Lower lobe of right lung (tissue), 2 donors: ENCODE measurements around the gene SNRPA1. TPM values are rescaled to one million over a fixed set of nuclear protein-coding genes. Genes with fewer than 3 reads are reported as not detected.

Experiments used
- ATAC-seq, 2 donors: fragments of 200-7000 bp; cut with Tn5 transposase; one replicate each; pipeline ENCODE4 v1.9.1; 2020 to 2022; ENCODE audit warnings: mild to moderate bottlenecking in 2 of 2, moderate library complexity in 2 of 2
- DNase-seq: peaks from one replicate; pipeline ENCODE4 v3.0.0-alpha.2; 2020
- H3K27ac ChIP-seq: fragments of 200-600 bp; one replicate; pipeline ENCODE4 v1.8.0; 2022
- H3K27me3 ChIP-seq: fragments of 200-600 bp; one replicate; pipeline ENCODE4 v1.8.0; 2022; ENCODE audit warnings: low read depth
- H3K36me3 ChIP-seq: fragments of 200-600 bp; one replicate; pipeline ENCODE4 v1.8.0; 2022; ENCODE audit warnings: mild to moderate bottlenecking
- H3K4me1 ChIP-seq: fragments of 200-600 bp; one replicate; pipeline ENCODE4 v1.8.0; 2022
- H3K4me3 ChIP-seq: fragments of 200-600 bp; one replicate; pipeline ENCODE4 v1.8.0; 2022; ENCODE audit warnings: mild to moderate bottlenecking
- H3K9me3 ChIP-seq: fragments of 200-600 bp; one replicate; pipeline ENCODE4 v1.8.0; 2022
- intact Hi-C: fragments of 100-400 bp; cut with DNase I; formaldehyde crosslinking; loops from one replicate; pipeline ENCODE4 v1.11.0; 2022
- total RNA-seq: library from RNA; stranded (reverse); fragmentation: NEBNext Ultra II Directional; extraction: Animal tissue kit (Norgen Biotek cat#: 25700); gene quantifications from one replicate; pipeline ENCODE4 v1.2.1, GENCODE V29; 2021
- TF ChIP-seq, protein P1 (sequence below): fragments of 200-600 bp; IDR thresholded peaks from one replicate; pipeline ENCODE4 v1.8.0; 2022; ENCODE audit warnings: antibody characterized with exemption, mild to moderate bottlenecking
- donor health status: DM: no; HTN: yes; CAD: no; lungs with severe emphysema.

Gene SNRPA1
- total RNA-seq, 1 donor from 2014 or later: 35.4 TPM

GRCh38 chr15:101242999-101243336, 52.1 kb downstream of the SNRPA1 start:
- Histone ChIP-seq H3K36me3 (no peaks in the 10 kb centered on the region), H3K4me1 (peaks cover 98% of the 10 kb centered on the region), H3K27me3 (no peaks in the 10 kb centered on the region), H3K9me3 (no peaks in the 10 kb centered on the region), H3K4me3 (peak overlapping the region; percentile 23), H3K27ac (peak overlapping the region; percentile 42)
- TF ChIP-seq, protein P1, sequence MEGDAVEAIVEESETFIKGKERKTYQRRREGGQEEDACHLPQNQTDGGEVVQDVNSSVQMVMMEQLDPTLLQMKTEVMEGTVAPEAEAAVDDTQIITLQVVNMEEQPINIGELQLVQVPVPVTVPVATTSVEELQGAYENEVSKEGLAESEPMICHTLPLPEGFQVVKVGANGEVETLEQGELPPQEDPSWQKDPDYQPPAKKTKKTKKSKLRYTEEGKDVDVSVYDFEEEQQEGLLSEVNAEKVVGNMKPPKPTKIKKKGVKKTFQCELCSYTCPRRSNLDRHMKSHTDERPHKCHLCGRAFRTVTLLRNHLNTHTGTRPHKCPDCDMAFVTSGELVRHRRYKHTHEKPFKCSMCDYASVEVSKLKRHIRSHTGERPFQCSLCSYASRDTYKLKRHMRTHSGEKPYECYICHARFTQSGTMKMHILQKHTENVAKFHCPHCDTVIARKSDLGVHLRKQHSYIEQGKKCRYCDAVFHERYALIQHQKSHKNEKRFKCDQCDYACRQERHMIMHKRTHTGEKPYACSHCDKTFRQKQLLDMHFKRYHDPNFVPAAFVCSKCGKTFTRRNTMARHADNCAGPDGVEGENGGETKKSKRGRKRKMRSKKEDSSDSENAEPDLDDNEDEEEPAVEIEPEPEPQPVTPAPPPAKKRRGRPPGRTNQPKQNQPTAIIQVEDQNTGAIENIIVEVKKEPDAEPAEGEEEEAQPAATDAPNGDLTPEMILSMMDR: no peak
- DNase-seq (no peak), ATAC-seq (peak in 1 of 2 donors; percentile 18)
- intact Hi-C loops: no loop called here

DNA sequence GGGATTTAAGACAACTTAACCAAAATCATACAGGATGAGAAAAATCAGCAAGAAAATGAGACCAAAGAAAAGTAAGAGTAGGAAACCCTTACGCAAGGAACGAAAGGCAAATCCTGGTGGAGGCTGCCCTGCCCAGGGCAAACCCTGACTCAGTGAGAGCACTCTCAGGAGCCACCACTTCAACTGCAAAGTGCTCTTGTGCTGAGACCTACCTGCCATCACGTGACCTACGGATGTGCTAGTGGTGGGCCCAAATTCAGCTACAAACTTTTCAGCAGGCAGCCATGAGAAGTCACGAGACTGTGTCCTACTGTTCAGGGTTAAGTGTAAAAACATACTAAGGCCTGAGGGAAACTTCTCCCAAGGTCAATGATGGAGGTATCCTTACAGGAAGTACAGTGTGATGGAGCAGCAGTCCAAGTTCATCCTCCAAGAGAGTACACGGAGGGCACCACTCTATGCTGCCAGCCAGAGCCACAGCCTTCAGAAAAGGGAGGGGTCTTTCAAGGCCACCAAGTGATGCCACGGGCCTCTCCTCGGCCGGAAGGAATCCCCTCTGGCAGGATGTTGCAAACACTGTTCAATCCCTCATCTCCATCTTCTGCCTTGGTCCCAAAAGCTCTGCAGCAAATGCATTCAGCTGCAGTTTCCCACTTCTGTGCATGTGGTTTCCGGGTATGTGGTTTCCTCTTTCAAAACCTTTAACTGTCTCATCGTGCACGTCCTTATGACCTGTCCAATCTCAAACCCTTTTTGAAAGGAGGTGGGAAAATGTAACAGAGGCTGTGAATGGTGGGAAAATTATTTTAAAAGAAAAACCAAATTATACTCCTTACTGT, 52.7 kb downstream of the SNRPA1 start:
- Histone ChIP-seq H3K27ac (peak overlapping the region; percentile 42), H3K27me3 (no peaks in the 10 kb centered on the region), H3K4me1 (peaks cover 97% of the 10 kb centered on the region), H3K4me3 (peak overlapping the region; percentile 23), H3K9me3 (no peaks in the 10 kb centered on the region), H3K36me3 (no peaks in the 10 kb centered on the region)
- peak; percentile 74 to 78 for ATAC-seq
- no peak for DNase-seq
- TF ChIP-seq, protein P1: no peak
- intact Hi-C loops: no loop called here

GRCh38 chr15:101240358-101240757, 54.7 kb downstream of the SNRPA1 start:
- ATAC-seq: peak; percentile 30 to 53
- DNase-seq: no peak

GRCh38 chr15:101239724-101240136, 55.3 kb downstream of the SNRPA1 start:
- ATAC-seq (no peak), DNase-seq (no peak)
- intact Hi-C loops: no loop called here
- TF ChIP-seq, protein P1: no peak
- Histone ChIP-seq H3K9me3 (no peaks in the 10 kb centered on the region), H3K4me1 (peaks cover 74% of the 10 kb centered on the region), H3K4me3 (no peak overlapping the region), H3K27me3 (no peaks in the 10 kb centered on the region), H3K36me3 (peaks cover 6% of the 10 kb centered on the region), H3K27ac (peak overlapping the region; percentile 39)

More at GRCh38 chr15:101240358-101240757, 54.7 kb downstream of the SNRPA1 start:
- Histone ChIP-seq H3K4me1 (peaks cover 80% of the 10 kb centered on the region), H3K36me3 (no peaks in the 10 kb centered on the region), H3K27ac (no peak overlapping the region), H3K4me3 (no peak overlapping the region), H3K27me3 (no peaks in the 10 kb centered on the region), H3K9me3 (no peaks in the 10 kb centered on the region)
- intact Hi-C loops: no loop called here
- TF ChIP-seq, protein P1: no peak

DNA sequence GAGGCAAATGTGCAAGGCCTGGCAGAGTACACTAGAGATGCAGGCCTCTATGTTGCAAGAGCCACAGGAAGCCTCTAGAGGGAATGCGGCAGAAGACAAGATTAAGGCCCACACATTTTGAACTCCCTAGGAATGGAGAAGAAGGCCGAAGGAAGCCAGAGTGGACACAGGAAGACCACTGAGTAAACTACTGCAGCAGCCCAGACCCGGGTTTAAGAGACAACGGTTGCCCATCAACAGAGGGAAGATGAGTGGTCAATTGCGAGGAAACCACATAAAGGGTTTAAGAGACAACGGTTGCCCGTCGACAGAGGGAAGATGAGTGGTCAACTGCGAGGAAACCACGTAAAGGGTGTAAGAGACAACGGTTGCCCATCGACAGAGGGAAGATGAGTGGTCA, 57.8 kb downstream of the SNRPA1 start:
- no peak for DNase-seq
- H3K27ac ChIP-seq: no peak overlapping the region
- no peak overlapping the region for H3K4me3 ChIP-seq
- H3K36me3 ChIP-seq: peaks cover 21% of the 10 kb centered on the region
- peaks cover 62% of the 10 kb centered on the region for H3K4me1 ChIP-seq
- H3K9me3 ChIP-seq: no peaks in the 10 kb centered on the region
- H3K27me3 ChIP-seq: no peaks in the 10 kb centered on the region
- intact Hi-C loops: no loop called here
- peak in 1 of 2 donors; percentile 30 for ATAC-seq
- TF ChIP-seq, protein P1: no peak
